Common myeloid progenitor, CD34-positive (primary cell): Measurements from ENCODE around the gene GNAL.
"Not testable (repeated sequence)": the region's sequence is repeated elsewhere in the genome, so short reads cannot be mapped to it uniquely, and the experiment has no call there.

Experiments
- CTCF ChIA-PET: fragments of 350-600 bp; sonication (Branson Sonifier 250); formaldehyde crosslinking; loops from one replicate; lab custom pipeline; 2021; ENCODE audit warnings: antibody characterized with exemption; lab: Charles Lee
- POLR2A ChIA-PET: fragments of 350-600 bp; sonication (Branson Sonifier 250); formaldehyde crosslinking; loops from one replicate; lab custom pipeline; 2021; ENCODE audit warnings: antibody characterized with exemption; lab: Charles Lee
- DNase-seq, 3 donors: peaks; one replicate each; pipeline versions ENCODE4 v3.0.0 to v3.0.0-alpha.2; 2013
- H3K27ac ChIP-seq, 2 experiments: 1 replicate in 1 of 2; 2 replicates in 1 of 2; pipeline ENCODE4 v1.7.0; 2013; ENCODE audit warnings: inconsistent platforms in 2 of 2, low read length in 2 of 2, mild to moderate bottlenecking in 2 of 2, low read depth in 1 of 2, moderate library complexity in 1 of 2; ENCODE audit not compliant: severe bottlenecking in 2 of 2, insufficient read depth in 1 of 2, poor library complexity in 1 of 2
- H3K27me3 ChIP-seq, 5 experiments: replicated peaks in 2 of 5; 1 replicate in 3 of 5; 2 replicates in 2 of 5; pipeline versions ENCODE4 v1.6.1 to v1.7.0; 2013; ENCODE audit warnings: low read length in 4 of 5, mild to moderate bottlenecking in 2 of 5, moderate library complexity in 2 of 5, inconsistent platforms in 1 of 5; ENCODE audit not compliant: insufficient read depth in 5 of 5, control insufficient read depth in 4 of 5
- H3K36me3 ChIP-seq, 4 experiments: 1 replicate in 2 of 4; 2 replicates in 2 of 4; pipeline versions ENCODE4 v1.6.1 to v1.7.0; 2013; ENCODE audit warnings: low read length in 3 of 4, control low read depth in 1 of 4, mild to moderate bottlenecking in 1 of 4; ENCODE audit not compliant: control insufficient read depth in 4 of 4, insufficient read depth in 4 of 4
- H3K4me1 ChIP-seq, 4 experiments: 1 replicate in 3 of 4; 2 replicates in 1 of 4; pipeline versions ENCODE4 v1.6.1 to v1.7.1; 2013; ENCODE audit warnings: low read length in 3 of 4, mild to moderate bottlenecking in 3 of 4, control low read depth in 1 of 4, inconsistent platforms in 1 of 4, moderate library complexity in 1 of 4; ENCODE audit not compliant: control insufficient read depth in 4 of 4, insufficient read depth in 4 of 4; ENCODE audit errors: control extremely low read depth in 1 of 4
- H3K4me3 ChIP-seq, 7 experiments: 1 replicate in 4 of 7; 2 replicates in 3 of 7; pipeline versions ENCODE4 v1.5.1 to v1.7.0; 2013; ENCODE audit warnings: mild to moderate bottlenecking in 7 of 7, low read length in 6 of 7, moderate library complexity in 6 of 7, inconsistent platforms in 2 of 7, low read depth in 2 of 7, control low read depth in 1 of 7; ENCODE audit not compliant: insufficient read depth in 4 of 7, control insufficient read depth in 1 of 7; ENCODE audit errors: extremely low read depth in 1 of 7
- H3K9me3 ChIP-seq, 5 experiments: 1 replicate in 4 of 5; 2 replicates in 1 of 5; pipeline versions ENCODE4 v1.6.1 to v1.7.1; 2013; ENCODE audit warnings: low read length in 4 of 5, mild to moderate bottlenecking in 2 of 5, inconsistent platforms in 1 of 5, low read depth in 1 of 5, moderate library complexity in 1 of 5; ENCODE audit not compliant: control insufficient read depth in 4 of 5, insufficient read depth in 2 of 5; ENCODE audit errors: control extremely low read depth in 1 of 5
- WGBS: methylation state at CpG from one replicate; pipeline ENCODE4 v1.1.5; 2013; ENCODE audit not compliant: insufficient coverage; 5-methylcytosine and 5-hydroxymethylcytosine counted together

The GNAL gene

GRCh38 chr18:11714244-11714918 lies 25.3 kb downstream of the GNAL start:
- CTCF ChIA-PET = no interaction called here
- WGBS = 91% methylated on average over 4 of the region's 7 CpGs
- H3K27me3 ChIP-seq = peaks cover 0 to 4% (median 0%) of the 10 kb centered on the region in 5 experiments

GRCh38 chr18:11716767-11717315 lies 27.8 kb downstream of the GNAL start:
- H3K4me1 ChIP-seq, H3K27ac ChIP-seq, POLR2A ChIA-PET, H3K4me3 ChIP-seq, H3K36me3 ChIP-seq, H3K9me3 ChIP-seq, CTCF ChIA-PET, DNase-seq: not testable (repeated sequence)
- WGBS = 91% methylated on average over 23 of the region's 24 CpGs
- H3K27me3 ChIP-seq = peaks cover 0 to 14% (median 0%) of the 10 kb centered on the region in 5 experiments

More at GRCh38 chr18:11714244-11714918, 25.3 kb downstream of the GNAL start:
- no peak overlapping the region for H3K27ac ChIP-seq
- no peak overlapping the region for H3K4me3 ChIP-seq
- H3K4me1 ChIP-seq = no peaks in the 10 kb centered on the region
- H3K9me3 ChIP-seq = peaks cover 0 to 2% (median 0%) of the 10 kb centered on the region in 5 experiments
- no peaks in the 10 kb centered on the region for H3K36me3 ChIP-seq
- DNase-seq = no peak
- POLR2A ChIA-PET = no interaction called here

GRCh38 chr18:11719050-11719449 lies 30.0 kb downstream of the GNAL start:
- H3K27ac ChIP-seq = no peak overlapping the region
- no peaks in the 10 kb centered on the region for H3K9me3 ChIP-seq
- 67% methylated on average over 1 of the region's 2 CpGs for WGBS
- DNase-seq = no peak
- H3K27me3 ChIP-seq = peaks cover 0 to 10% (median 0%) of the 10 kb centered on the region in 5 experiments
- no peaks in the 10 kb centered on the region for H3K36me3 ChIP-seq
- ChIA-PET CTCF (no interaction called here), POLR2A (no interaction called here)
- no peak overlapping the region for H3K4me3 ChIP-seq
- H3K4me1 ChIP-seq = no peaks in the 10 kb centered on the region

- H3K36me3 ChIP-seq = no peaks in the 10 kb centered on the region
- no peaks in the 10 kb centered on the region for H3K9me3 ChIP-seq
- H3K4me1 ChIP-seq = no peaks in the 10 kb centered on the region
- ChIA-PET POLR2A (no interaction called here), CTCF (no interaction called here)
- H3K27me3 ChIP-seq = peaks cover 0 to 12% (median 0%) of the 10 kb centered on the region in 5 experiments
- DNase-seq = no peak
- no peak overlapping the region for H3K4me3 ChIP-seq
- no peak overlapping the region for H3K27ac ChIP-seq
- 100% methylated on average over 6 of the region's 7 CpGs for WGBS
Observed at GRCh38 chr18:11719621-11720020, 30.6 kb downstream of the GNAL start.

GRCh38 chr18:11721720-11722119 lies 32.7 kb downstream of the GNAL start:
- ChIA-PET POLR2A (no interaction called here), CTCF (interaction anchor here (0.8 to 1.2 kb wide), 3 partner anchors 15 to 66 kb away, joined by 3 to 5 read pairs (median 3); no protein-coding TSS in a partner anchor)
- WGBS = 92% methylated on average over 2 of the region's 3 CpGs
- Histone ChIP-seq H3K4me3 (no peak overlapping the region), H3K36me3 (no peaks in the 10 kb centered on the region), H3K27ac (no peak overlapping the region), H3K9me3 (peaks cover 0 to 4% (median 0%) of the 10 kb centered on the region in 5 experiments), H3K4me1 (no peaks in the 10 kb centered on the region), H3K27me3 (peaks cover 0 to 12% (median 0%) of the 10 kb centered on the region in 5 experiments)
- no peak for DNase-seq

GRCh38 chr18:11724781-11725180 lies 35.7 kb downstream of the GNAL start:
- Histone ChIP-seq H3K36me3 (no peaks in the 10 kb centered on the region), H3K27me3 (peaks cover 0 to 11% (median 7%) of the 10 kb centered on the region in 5 experiments), H3K4me1 (no peaks in the 10 kb centered on the region), H3K9me3 (peaks cover 0 to 4% (median 0%) of the 10 kb centered on the region in 5 experiments), H3K4me3 (no peak overlapping the region), H3K27ac (no peak overlapping the region)
- 93% methylated on average over 5 of the region's 5 CpGs for WGBS
- DNase-seq = no peak
- ChIA-PET CTCF (no interaction called here), POLR2A (no interaction called here)

GRCh38 chr18:11726556-11726955 lies 37.5 kb downstream of the GNAL start:
- CTCF ChIA-PET = interaction anchor here (0.9 to 2.4 kb wide), 5 partner anchors 10 to 312 kb away, joined by 3 to 10 read pairs (median 3); no protein-coding TSS in a partner anchor
- 75% methylated on average over 1 of the region's 2 CpGs for WGBS
- H3K4me3 ChIP-seq = no peak overlapping the region
- H3K36me3 ChIP-seq = no peaks in the 10 kb centered on the region
- POLR2A ChIA-PET = no interaction called here
- H3K9me3 ChIP-seq = peaks cover 0 to 4% (median 0%) of the 10 kb centered on the region in 5 experiments
- DNase-seq = no peak
- H3K27me3 ChIP-seq = peaks cover 0 to 7% (median 5%) of the 10 kb centered on the region in 5 experiments
- no peak overlapping the region for H3K27ac ChIP-seq
- H3K4me1 ChIP-seq = no peaks in the 10 kb centered on the region
